ENCODE measurements around the gene U2AF1L4.

The U2AF1L4 gene

DNA sequence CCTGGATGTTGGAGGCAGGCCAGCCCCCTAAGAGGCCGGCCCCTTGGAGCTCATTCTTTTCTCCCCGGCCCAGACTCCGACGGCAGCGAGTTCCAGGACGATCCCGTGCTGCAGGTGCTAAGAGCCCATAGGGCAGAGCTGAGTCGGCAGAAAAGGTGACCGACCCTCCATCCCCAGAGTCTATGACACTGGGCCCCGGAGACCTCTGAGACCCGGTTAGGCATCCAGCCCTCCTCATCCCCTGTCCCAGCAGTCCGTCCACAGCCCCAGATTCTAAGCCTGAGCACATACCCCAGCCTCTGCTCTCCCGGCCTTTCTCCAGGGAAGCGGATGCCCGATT lies 22.8 kb upstream of the U2AF1L4 start:
- no peak for TF ChIP-seq FOXM1 (IDR thresholded peaks at IDR 0.05; ENCODE audit: borderline replicate concordance, low read depth)

DNA sequence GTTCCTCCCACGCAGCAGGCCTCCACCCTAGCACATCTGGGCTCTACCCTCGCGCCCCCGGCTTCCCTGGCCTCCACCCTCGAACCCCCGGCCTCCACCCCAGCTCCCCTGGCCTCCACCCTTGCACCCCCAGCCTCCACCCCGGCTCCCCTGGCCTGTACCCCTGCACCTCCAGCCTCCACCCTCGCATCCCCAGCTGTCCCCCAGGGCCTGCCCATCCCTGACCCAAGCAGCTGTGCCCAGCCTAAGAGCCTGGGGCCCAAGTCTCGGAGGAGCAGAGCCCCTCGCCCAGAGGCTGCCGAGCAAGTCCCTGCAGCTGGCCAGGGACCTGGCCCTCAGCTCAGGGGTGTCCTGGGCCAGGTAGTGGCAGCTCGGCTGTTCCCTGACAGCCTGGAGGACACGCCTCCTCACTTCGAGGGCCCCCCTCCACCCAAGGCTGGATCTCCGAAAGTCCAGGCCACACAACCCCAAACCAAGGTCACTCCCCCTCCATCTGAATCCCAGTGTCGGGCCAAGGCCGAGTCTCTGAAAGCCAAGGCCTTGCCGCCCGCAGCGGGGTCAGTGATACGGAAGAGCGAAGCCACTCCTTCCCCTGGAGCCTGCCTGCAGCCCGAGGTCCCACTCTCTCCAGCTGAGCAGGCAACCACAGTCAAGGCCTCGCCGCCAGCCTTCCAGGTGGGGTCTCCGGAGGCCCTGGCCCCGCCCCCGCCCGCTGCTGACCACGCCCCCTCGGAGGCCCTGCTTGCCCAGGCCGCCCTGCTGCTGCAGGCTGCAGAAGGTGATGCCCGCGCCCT lies 22.3 kb upstream of the U2AF1L4 start:
- TF ChIP-seq CREB1 (IDR thresholded peaks at IDR 0.05; ENCODE audit: low read depth) (no peak), EP300 (IDR thresholded peaks at IDR 0.05; ENCODE audit: borderline replicate concordance) (no peak), NFIC (IDR thresholded peaks at IDR 0.05) (peak; percentile 33), RAD21 (IDR thresholded peaks at IDR 0.05; ENCODE audit: low read depth) (peak; percentile 19; the same call in 1 of the 2 replicates), EGR1 (IDR thresholded peaks at IDR 0.05) (0 out of 2 replicates have a peak, but pooled peaks have one; percentile 18), ZBTB7A (IDR thresholded peaks at IDR 0.05; ENCODE audit: low read depth) (no peak; the same call in 1 of the 2 replicates), TCF12 (IDR thresholded peaks at IDR 0.05; ENCODE audit: low read depth) (peak; percentile 62; the same call in 1 of the 2 replicates)
- TF ChIP-seq, protein P1, sequence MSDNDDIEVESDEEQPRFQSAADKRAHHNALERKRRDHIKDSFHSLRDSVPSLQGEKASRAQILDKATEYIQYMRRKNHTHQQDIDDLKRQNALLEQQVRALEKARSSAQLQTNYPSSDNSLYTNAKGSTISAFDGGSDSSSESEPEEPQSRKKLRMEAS (IDR thresholded peaks at IDR 0.05) = peak; percentile 48

DNA sequence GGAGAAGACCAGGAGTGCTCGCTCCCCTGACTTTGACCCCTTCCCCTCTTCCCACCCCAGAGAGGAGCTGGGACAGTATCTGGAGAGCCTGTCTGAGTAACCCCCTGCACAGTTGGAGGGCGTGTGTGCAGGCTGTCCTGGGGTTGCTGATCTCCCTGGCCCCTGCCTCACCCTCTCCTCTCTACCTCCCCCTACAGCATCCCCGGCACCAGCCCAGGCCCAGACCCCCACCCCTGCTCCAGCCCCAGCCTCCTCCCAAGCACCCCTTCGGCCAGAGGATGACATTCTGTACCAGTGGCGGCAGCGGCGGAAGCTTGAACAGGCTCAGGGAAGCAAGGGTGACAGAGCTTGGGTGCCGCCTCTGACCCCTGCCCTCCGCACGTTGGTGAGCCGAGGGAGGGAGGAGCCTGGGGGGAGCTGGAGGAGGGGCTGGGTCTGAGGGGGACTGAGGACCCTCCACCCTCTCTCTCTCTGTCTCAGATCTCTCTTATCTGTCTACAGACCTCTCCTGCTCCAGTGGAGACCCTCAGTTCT lies 21.4 kb upstream of the U2AF1L4 start:
- no peak for TF ChIP-seq FOXM1 (IDR thresholded peaks at IDR 0.05; ENCODE audit: borderline replicate concordance, low read depth)
- TF ChIP-seq, protein P1 (IDR thresholded peaks at IDR 0.05) = no peak
- no peak for TF ChIP-seq EP300 (IDR thresholded peaks at IDR 0.05; ENCODE audit: borderline replicate concordance)

DNA sequence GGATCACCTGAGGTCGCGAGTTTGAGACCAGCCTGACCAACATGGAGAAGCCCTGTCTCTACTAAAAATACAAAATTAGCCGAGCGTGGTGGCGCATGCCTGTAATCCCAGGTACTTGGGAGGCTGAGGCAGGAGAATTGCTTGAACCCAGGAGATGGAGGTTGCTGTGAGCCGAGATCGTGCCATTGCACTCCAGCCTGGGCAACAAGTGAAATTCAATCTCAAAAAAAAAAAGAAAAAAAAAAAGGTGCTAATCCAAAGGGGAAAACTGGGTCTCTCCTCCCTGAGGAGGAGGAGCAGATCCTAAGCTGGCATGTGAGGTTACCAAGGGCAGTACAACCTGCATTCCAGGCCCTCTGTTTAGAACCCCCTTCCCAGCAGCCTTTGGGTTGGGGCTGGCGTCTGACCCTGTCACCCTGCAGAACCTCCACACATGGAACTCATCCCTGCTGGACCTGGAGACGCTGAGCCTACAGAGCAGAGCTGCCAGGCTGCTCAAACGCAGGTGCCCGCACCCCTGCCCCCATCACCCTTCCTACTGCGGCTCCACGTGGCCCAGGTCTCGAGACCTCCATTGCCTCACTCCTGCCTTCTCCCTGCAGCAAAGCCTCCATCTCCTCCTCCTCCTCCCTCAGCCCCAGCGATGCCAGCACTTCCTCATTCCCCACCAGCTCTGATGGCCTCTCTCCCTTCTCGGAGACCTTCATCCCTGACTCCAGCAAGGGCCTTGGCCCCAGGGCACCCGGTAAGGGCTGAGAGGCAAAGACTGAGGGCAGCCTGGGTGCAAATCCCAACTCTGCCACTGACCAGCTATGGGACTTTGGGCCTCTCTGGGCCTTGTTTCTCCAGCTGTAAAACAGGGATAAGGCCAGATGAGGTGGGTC lies 19.5 kb upstream of the U2AF1L4 start:
- TF ChIP-seq TAF1 (IDR thresholded peaks at IDR 0.05; ENCODE audit: low read depth) (no peak), YY1 (IDR thresholded peaks at IDR 0.05; ENCODE audit: low read depth) (no peak), FOXM1 (IDR thresholded peaks at IDR 0.05; ENCODE audit: borderline replicate concordance, low read depth) (no peak), ZBTB7A (IDR thresholded peaks at IDR 0.05; ENCODE audit: low read depth) (no peak), EGR1 (IDR thresholded peaks at IDR 0.05) (no peak), CEBPB (IDR thresholded peaks at IDR 0.05) (no peak), NFIC (IDR thresholded peaks at IDR 0.05) (no peak)
- TF ChIP-seq, protein P1 (IDR thresholded peaks at IDR 0.05) = no peak
- TF ChIP-seq, protein P2, sequence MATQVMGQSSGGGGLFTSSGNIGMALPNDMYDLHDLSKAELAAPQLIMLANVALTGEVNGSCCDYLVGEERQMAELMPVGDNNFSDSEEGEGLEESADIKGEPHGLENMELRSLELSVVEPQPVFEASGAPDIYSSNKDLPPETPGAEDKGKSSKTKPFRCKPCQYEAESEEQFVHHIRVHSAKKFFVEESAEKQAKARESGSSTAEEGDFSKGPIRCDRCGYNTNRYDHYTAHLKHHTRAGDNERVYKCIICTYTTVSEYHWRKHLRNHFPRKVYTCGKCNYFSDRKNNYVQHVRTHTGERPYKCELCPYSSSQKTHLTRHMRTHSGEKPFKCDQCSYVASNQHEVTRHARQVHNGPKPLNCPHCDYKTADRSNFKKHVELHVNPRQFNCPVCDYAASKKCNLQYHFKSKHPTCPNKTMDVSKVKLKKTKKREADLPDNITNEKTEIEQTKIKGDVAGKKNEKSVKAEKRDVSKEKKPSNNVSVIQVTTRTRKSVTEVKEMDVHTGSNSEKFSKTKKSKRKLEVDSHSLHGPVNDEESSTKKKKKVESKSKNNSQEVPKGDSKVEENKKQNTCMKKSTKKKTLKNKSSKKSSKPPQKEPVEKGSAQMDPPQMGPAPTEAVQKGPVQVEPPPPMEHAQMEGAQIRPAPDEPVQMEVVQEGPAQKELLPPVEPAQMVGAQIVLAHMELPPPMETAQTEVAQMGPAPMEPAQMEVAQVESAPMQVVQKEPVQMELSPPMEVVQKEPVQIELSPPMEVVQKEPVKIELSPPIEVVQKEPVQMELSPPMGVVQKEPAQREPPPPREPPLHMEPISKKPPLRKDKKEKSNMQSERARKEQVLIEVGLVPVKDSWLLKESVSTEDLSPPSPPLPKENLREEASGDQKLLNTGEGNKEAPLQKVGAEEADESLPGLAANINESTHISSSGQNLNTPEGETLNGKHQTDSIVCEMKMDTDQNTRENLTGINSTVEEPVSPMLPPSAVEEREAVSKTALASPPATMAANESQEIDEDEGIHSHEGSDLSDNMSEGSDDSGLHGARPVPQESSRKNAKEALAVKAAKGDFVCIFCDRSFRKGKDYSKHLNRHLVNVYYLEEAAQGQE (IDR thresholded peaks at IDR 0.05; ENCODE audit: low read depth) = no peak

DNA sequence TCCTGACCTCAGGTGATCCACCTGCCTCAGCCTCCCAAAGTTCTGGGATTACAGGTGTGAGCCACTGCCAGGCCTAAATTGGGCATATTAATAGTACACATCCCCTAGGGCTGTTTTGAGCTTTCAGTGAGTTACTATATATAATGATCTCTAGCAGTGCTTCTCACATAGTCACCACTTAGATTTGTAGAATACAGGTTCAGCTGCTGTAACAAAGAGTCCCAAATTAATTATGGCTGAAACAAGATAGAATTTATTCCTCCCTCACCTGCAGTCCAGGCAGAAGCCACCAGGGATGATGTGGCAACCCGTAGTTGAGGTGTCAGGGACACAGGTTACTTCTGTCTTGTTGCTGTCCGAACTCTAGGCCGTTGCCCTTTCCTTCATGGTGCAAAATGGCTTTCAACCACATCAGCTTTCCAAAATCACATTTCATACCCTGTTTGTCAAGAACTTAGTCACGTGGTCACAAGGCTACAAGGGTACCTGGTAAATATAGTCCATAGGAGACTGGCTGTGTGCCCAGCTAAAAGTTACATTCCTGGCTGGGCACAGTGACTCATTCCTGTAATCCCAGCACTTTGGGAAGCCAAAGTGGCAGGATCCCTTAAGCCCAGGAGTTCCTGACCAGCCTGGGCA lies 15.6 kb upstream of the U2AF1L4 start:
- no peak for TF ChIP-seq CREB1 (IDR thresholded peaks at IDR 0.05; ENCODE audit: low read depth)
- TF ChIP-seq, protein P3, sequence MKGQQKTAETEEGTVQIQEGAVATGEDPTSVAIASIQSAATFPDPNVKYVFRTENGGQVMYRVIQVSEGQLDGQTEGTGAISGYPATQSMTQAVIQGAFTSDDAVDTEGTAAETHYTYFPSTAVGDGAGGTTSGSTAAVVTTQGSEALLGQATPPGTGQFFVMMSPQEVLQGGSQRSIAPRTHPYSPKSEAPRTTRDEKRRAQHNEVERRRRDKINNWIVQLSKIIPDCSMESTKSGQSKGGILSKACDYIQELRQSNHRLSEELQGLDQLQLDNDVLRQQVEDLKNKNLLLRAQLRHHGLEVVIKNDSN (IDR thresholded peaks at IDR 0.05) = peak; percentile 17; the same call in 1 of the 2 replicates

DNA sequence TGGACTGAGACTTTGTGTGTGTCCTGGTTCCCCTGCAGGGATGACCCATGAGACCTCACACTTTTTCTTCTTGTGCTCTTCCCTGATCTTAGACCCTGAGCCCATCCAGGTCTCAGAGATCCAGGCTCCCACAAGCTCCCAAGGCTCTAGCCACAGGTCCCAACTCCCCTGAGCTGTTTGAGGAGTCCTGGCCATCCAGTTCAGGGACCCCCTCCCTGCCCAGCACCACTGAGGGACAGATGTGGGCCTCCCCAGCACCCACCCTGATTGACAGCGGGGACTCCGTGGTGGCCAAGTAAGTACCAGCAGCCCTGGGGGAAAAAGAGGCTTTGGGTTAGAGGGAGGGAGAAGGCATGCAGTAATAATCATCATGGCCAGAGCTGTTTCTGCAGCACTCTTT lies 14.5 kb upstream of the U2AF1L4 start:
- no peak for TF ChIP-seq TEAD4 (IDR thresholded peaks at IDR 0.05)
- TF ChIP-seq RAD21 (IDR thresholded peaks at IDR 0.05; ENCODE audit: low read depth) = no peak
- TF ChIP-seq, protein P3 (IDR thresholded peaks at IDR 0.05) = no peak
- TF ChIP-seq, protein P1 (IDR thresholded peaks at IDR 0.05) = no peak
- TF ChIP-seq TCF12 (IDR thresholded peaks at IDR 0.05; ENCODE audit: low read depth) = no peak
- TF ChIP-seq NFIC (IDR thresholded peaks at IDR 0.05) = no peak
- TF ChIP-seq, protein P2 (IDR thresholded peaks at IDR 0.05; ENCODE audit: low read depth) = no peak
- TF ChIP-seq CEBPB (IDR thresholded peaks at IDR 0.05) = no peak
- TF ChIP-seq EP300 (IDR thresholded peaks at IDR 0.05; ENCODE audit: borderline replicate concordance) = no peak
- no peak for TF ChIP-seq YY1 (IDR thresholded peaks at IDR 0.05; ENCODE audit: low read depth)
- no peak for TF ChIP-seq CREB1 (IDR thresholded peaks at IDR 0.05; ENCODE audit: low read depth)
